GM18858 (cell line): ENCODE results near the gene RPS6KA1.
"Not testable (repeated sequence)": the region's sequence is repeated elsewhere in the genome, so short reads cannot be mapped to it uniquely, and the experiment has no call there.

ENCODE experiments used
- ATAC-seq: cut with Tn5 transposase; IDR thresholded peaks from one replicate; pipeline ENCODE4 v1.9.1; 2021; ENCODE audit not compliant: unreplicated experiment

Gene RPS6KA1

GRCh38 chr1:26553942-26554682, 24.6 kb downstream of the RPS6KA1 start:
- no peak for ATAC-seq

GRCh38 chr1:26554781-26555180, 25.2 kb downstream of the RPS6KA1 start:
- ATAC-seq = no peak

- no peak for ATAC-seq
Measured at GRCh38 chr1:26555550-26555981, 26.0 kb downstream of the RPS6KA1 start.

GRCh38 chr1:26556111-26556510, 26.6 kb downstream of the RPS6KA1 start:
- no peak for ATAC-seq

DNA sequence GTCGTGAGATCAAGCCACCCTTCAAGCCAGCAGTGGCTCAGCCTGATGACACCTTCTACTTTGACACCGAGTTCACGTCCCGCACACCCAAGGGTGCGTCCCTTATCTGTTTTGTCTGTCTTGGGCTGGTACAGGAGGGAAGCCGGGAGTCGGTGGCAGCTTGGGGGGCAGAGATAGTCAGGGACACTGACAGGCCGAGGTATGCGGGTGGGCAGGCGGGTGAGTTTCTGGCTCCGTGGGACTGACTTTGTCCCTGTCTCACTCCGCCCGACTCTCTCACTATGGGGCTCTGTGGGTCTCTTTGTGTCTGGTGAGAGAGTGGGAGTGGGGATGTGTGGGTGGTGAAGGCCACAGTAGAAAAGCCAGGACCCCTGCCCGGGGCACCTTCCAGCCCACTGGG, 27.4 kb downstream of the RPS6KA1 start:
- no peak for ATAC-seq

DNA sequence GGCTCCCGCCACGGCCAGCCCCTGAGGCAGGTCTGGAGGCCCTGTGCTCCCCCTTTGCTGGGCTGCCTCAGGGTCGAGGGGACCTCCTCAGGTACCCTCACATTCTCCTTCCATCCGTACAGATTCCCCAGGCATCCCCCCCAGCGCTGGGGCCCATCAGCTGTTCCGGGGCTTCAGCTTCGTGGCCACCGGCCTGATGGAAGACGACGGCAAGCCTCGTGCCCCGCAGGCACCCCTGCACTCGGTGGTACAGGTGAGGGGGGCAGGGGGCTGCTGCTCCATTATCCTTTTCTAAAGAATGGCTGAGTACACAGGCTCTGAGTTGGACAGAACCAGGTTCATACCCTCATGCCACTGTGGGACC, 29.1 kb downstream of the RPS6KA1 start:
- no peak for ATAC-seq

DNA sequence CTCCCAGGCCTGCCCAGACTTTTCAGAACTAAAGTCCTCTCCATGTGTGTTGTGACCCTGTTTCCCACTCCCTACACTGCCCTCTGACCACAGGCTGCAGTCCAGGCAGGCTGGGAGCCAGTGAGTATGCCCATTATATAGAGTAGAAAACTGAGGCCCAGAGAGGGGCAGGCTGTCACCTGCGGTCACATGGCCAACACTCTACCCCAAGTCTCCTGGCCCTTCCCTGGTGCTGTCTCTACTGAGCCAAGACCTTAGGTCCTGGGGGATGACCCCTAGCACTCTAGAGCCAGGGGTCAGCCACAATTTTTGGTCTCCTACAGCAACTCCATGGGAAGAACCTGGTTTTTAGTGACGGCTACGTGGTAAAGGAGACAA, 30.8 kb downstream of the RPS6KA1 start:
- no peak for ATAC-seq

DNA sequence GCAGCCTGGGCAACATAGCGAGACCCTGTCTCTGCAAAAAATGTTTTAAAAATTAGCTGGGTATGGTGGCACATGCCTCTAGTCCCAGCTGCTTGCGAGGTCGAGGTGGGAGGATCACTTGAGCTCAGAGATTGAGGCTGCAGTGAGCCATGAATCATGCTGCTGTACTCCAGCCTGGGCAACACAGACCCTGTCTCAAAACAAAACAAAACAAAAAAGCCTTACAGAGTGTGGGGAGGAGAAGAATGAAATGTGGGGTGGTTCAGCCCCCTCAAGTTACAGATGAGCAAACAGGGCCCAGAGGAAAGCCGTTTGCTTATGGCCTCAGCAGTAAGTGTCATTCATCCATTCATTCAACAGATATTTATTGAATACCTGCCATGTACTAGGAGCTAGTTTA, 40.7 kb downstream of the RPS6KA1 start:
- ATAC-seq = no peak

DNA sequence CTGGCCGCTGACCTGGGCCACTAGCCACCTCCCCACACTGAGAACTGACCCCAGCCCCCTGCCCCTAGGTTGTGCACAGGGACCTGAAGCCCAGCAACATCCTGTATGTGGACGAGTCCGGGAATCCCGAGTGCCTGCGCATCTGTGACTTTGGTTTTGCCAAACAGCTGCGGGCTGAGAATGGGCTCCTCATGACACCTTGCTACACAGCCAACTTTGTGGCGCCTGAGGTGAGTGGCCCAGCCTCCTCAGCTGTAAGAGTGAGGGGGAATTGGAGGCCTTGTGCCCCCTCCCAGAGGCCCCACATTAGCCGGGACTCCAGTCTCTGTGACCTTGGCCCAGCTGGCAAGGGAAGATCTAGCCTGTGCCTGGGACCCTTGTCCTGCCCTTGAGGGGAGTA, 41.8 kb downstream of the RPS6KA1 start:
- no peak for ATAC-seq

GRCh38 chr1:26574018-26574417, 44.5 kb downstream of the RPS6KA1 start:
- ATAC-seq = no peak

GRCh38 chr1:26574719-26575251, 45.2 kb downstream of the RPS6KA1 start:
- ATAC-seq = no peak

DNA sequence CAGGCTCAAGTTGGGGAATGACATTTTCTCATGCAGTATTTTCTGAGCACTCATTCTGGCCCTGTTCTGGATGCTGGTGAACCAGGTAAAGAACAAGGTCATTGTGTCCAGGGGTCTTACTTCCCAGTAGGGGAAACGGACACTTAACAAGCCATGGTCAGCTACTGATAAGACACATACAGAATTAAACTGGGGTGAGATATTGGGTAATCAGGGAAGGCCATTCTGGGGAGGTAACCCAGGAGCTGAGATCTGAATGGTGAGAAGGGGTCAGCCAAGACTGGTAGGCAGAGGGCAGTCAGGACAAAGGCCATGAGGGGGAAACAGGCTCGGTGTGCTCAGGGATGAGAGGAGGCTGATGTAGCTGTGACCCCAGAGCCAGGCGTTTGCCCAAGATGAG, 45.8 kb downstream of the RPS6KA1 start:
- no peak for ATAC-seq

DNA sequence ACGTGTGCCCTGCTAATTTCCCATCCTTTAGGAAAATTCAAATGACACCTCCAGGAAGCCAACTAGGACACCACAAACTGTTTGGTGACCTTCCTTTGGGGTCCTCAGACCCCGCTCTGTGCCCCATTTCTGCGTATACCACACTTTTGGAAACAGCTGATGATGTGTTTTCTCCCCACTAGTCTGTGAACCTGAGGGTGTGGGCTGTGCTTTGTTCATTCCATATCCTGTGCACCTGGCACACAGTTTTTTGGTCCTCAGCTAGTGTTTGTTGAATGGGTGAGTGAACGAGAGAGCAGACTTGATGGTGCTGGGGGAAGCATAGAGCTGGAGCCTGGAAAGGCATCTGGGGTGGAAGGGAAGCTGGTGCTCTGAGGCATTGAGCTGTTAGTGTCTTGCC, 48.6 kb downstream of the RPS6KA1 start:
- ATAC-seq = no peak

GRCh38 chr1:26579681-26580111, 50.1 kb downstream of the RPS6KA1 start:
- no peak for ATAC-seq

- no peak for ATAC-seq
Measured at GRCh38 chr1:26580116-26580515, 50.6 kb downstream of the RPS6KA1 start.

- ATAC-seq = no peak
Measured at GRCh38 chr1:26581287-26581651, 51.7 kb downstream of the RPS6KA1 start.

- ATAC-seq = no peak
Measured at GRCh38 chr1:26582053-26582835, 52.7 kb downstream of the RPS6KA1 start.

DNA sequence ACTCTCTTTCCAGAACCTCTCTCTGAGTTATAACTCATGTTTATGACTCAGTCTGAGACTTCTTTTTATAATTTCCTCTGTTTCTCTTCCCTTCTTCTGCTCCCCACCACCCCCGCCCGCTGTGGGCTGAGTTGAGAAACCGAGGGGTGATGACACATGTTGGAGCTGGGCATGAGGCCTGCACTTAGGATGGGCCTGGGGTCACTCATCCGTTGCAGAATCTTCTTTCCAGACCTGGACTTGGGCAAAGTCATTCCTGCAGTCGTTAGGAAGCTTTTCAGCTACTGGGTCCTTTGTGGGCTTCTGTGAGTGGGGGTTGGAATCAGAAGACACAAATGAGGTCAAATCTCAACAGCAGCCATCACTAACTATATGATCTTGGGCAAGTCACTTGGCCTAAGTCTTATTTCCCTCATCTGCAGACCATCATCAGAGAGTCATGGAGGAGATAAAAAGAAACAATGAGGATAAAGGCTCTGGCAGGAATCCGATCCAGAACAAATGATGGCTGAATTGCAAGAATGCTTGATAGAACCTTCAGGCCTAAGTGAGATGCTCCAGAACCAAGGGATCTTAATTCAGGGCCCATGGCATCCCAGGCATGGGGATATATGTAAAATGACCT, 53.4 kb downstream of the RPS6KA1 start:
- ATAC-seq = peak; percentile 38

- ATAC-seq = no peak
Measured at GRCh38 chr1:26583646-26584485, 54.3 kb downstream of the RPS6KA1 start.

DNA sequence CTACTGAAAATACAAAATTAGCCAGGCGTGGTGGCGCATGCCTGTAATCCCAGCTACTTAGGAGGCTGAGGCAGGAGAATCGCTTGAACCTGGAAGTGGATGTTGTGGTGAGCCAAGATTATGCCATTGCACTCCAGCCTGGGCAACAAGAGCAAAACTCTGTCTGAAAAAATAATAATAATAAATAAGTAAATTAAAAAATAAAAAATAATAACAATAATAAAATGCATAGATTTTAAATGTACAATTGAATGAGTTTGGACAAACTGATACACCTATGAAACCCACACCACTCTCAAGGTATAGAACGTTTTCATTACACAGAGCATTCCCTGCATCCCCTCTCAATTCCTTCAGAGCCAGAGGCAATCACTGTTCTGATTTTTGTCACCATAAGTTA, 55.0 kb downstream of the RPS6KA1 start:
- ATAC-seq = not testable (repeated sequence)

DNA sequence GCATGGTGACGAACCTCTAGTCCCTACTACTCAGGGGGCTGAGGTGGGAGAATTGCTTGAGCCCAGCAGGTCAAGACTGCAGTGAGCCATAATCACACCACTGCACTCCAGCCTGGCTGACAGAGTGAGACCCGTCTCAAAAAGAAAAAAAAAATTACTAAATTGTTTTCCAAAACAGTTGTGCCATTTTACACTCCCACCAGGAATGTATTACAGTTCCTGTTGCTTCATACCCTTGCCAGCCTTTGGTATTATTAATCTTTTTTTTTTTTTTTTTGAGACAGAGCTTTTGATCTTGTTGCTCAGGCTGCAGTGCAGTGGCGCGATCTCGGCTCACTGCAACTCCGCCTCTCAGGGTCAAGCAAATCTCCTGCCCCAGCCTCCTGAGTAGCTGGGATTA, 55.9 kb downstream of the RPS6KA1 start:
- no peak for ATAC-seq
